Activated naive CD4-positive, alpha-beta T cell treated with anti-CD3 and anti-CD28 coated beads, Interleukin-2, amount 50 U/mL, for 24 hours (primary cell): ENCODE measurements around the gene GALNT7.

ENCODE experiments used
- H3K27ac Mint-ChIP-seq: one replicate; pipeline ENCODE4 v1.8.0; 2021; ENCODE audit warnings: mild to moderate bottlenecking, mixed read lengths
- H3K27me3 Mint-ChIP-seq: one replicate; pipeline ENCODE4 v1.8.0; 2021; ENCODE audit warnings: mixed read lengths
- H3K36me3 Mint-ChIP-seq: one replicate; pipeline ENCODE4 v1.8.0; 2021; ENCODE audit warnings: mixed read lengths
- H3K4me1 Mint-ChIP-seq: one replicate; pipeline ENCODE4 v1.8.0; 2021; ENCODE audit warnings: mixed read lengths
- H3K4me3 Mint-ChIP-seq: one replicate; pipeline ENCODE4 v1.8.0; 2021; ENCODE audit warnings: mild to moderate bottlenecking, mixed read lengths
- H3K9me3 Mint-ChIP-seq: one replicate; pipeline ENCODE4 v1.8.0; 2021; ENCODE audit warnings: mixed read lengths

The GALNT7 gene

DNA sequence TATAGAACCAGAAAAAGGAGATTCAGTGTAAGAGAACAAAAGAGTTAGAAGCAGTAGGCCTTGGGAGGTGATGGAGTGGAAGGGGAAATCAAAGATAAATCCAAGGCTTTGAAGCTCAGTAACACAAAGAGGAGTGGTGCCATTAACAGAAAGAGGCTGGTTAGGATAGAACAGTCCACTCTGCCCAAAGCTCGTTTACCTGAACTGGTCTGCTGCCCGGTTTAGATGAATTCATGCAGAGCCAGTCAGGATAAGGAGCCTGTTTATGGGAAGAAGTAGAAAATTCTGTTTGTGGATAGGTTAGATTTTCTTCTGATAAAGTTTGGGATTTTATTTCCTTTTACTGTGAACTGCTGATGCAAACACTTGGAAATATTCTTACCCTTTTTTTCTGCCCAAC is 85.0 kb downstream of the GALNT7 start:
- H3K27me3 Mint-ChIP-seq: no peaks in the 10 kb centered on the region
- peaks cover 9% of the 10 kb centered on the region for H3K36me3 Mint-ChIP-seq
- H3K27ac Mint-ChIP-seq: no peak overlapping the region
- H3K4me3 Mint-ChIP-seq: no peak overlapping the region
- peaks cover 16% of the 10 kb centered on the region for H3K4me1 Mint-ChIP-seq
- no peaks in the 10 kb centered on the region for H3K9me3 Mint-ChIP-seq

DNA sequence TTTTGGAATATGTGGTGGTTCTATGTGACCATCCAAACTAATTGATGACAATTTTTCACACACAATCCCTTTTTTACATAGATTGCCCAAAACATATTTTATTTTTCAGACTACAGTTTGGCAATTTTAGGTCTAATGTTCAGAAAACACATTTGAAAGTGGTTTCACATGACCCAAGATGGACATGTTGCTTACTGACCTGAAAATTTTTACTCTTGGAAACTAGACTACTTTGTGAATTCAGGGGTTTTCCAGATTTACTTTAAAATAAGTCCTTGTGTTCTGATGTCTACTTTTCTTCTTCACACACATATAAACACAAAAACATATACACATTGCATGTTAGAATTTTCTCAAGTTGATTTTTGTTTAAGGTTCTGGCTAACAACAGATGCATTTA is 86.0 kb downstream of the GALNT7 start:
- Mint-ChIP-seq H3K36me3 (peaks cover 8% of the 10 kb centered on the region), H3K4me1 (peaks cover 16% of the 10 kb centered on the region), H3K4me3 (no peak overlapping the region), H3K9me3 (no peaks in the 10 kb centered on the region), H3K27me3 (no peaks in the 10 kb centered on the region), H3K27ac (no peak overlapping the region)

DNA sequence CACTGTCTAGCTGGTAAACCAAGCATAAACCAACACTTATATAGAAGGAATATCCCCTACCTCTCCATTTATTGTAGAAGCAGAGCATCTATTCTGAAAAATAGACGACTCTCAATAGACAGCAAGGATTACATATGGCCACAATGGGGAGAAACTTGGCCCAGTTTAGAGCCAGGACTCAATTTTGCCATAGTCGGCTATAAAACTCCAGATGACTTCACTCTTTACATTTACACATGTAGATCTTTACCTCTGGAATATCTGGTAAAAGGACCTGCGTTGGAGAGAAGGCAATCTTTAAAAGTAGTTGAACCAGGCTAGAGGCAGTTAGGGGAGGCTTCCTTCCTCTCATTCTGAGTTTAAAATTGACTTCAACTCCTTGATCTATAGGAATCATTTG is 88.2 kb downstream of the GALNT7 start:
- no peak overlapping the region for H3K27ac Mint-ChIP-seq
- H3K9me3 Mint-ChIP-seq: no peaks in the 10 kb centered on the region
- peaks cover 16% of the 10 kb centered on the region for H3K4me1 Mint-ChIP-seq
- H3K4me3 Mint-ChIP-seq: no peak overlapping the region
- H3K36me3 Mint-ChIP-seq: peaks cover 3% of the 10 kb centered on the region
- no peaks in the 10 kb centered on the region for H3K27me3 Mint-ChIP-seq

DNA sequence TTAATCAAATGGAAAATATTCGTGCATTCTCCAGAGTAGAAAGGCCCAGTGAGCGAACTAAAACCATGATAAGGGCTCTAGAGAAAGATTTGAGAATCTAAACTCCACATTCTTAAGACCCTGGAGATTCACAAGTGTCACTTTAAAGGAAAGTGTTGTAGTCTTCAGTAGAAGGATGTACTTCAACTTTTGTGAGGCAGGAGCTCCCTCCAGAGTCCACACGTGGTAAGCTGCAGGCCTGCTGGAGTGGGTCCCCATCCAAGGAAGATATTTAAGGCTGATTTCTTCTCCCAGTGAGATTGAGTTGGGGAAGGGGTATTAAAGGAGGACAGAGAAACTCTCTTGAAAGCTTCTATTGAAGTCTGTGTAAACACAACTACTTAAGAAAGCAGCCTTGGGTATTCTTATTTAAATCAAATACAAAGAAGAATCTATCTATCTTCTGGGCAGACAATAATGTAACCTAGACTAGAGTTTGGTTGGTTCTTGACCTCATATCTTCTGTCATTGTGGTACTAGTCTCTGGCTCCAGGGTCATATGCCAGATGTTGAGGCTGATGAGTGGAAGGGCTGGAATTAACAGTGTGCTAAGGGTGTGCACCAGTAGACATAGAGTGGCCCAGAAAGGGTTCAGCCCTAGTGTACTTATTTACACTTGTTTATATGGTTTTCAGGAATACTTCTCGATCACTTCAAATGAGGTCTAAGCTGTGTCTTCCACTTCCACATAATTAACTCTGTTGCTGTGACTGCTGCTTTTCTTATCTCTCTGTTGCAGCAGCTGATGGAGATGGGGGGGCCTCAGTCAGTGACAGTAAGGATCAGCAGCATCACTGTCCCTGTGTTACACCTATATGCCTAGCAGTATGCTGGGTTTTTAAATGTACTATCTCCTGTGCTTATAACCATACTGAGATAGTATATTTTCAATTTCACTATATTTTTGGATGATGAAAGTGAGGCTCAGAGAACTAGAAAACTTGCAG is 89.4 kb downstream of the GALNT7 start:
- no peak overlapping the region for H3K27ac Mint-ChIP-seq
- H3K9me3 Mint-ChIP-seq: no peaks in the 10 kb centered on the region
- no peaks in the 10 kb centered on the region for H3K27me3 Mint-ChIP-seq
- H3K4me3 Mint-ChIP-seq: no peak overlapping the region
- H3K36me3 Mint-ChIP-seq: peaks cover 3% of the 10 kb centered on the region
- H3K4me1 Mint-ChIP-seq: peaks cover 11% of the 10 kb centered on the region

DNA sequence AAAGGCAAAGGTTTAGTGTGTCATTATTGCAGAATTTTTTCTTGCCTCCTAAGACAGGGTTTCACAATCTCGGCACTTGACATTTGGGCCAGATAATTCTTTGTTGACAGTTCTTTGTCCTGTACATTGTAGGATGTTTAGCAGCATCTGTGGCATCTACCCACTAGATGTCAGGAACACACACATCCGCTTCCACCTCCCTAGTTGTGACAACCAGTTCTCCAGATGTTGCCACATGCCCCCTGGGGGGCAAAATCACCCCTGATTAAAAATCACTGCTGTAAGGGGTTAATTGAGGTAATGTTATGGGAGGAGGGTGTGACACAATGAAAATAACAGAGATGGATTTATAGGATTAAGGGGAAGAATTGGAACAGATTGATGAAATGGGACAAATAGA is 90.3 kb downstream of the GALNT7 start:
- Mint-ChIP-seq H3K9me3 (no peaks in the 10 kb centered on the region), H3K36me3 (no peaks in the 10 kb centered on the region), H3K27ac (no peak overlapping the region), H3K4me3 (no peak overlapping the region), H3K4me1 (peaks cover 8% of the 10 kb centered on the region), H3K27me3 (no peaks in the 10 kb centered on the region)

DNA sequence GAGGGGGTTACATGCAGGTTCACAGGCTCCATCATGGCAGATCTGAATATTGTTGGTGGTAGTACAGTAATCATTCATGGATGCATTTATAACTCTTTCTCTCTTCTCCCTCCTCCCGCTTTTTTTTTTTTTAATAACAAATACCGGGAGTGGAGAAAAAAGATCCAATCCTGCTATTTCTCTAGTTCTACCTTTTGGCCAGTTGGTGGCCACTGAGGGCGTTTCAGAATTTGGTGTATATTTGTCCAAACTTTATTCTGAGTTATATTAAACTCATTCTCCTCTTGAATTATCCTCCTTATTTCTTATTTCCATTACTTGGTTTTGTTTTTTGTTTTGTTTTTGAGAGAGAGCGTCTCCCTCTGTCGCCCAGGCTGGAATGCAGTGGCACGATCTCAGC is 90.7 kb downstream of the GALNT7 start:
- no peak overlapping the region for H3K4me3 Mint-ChIP-seq
- H3K27ac Mint-ChIP-seq: no peak overlapping the region
- no peaks in the 10 kb centered on the region for H3K9me3 Mint-ChIP-seq
- H3K27me3 Mint-ChIP-seq: no peaks in the 10 kb centered on the region
- peaks cover 13% of the 10 kb centered on the region for H3K4me1 Mint-ChIP-seq
- no peaks in the 10 kb centered on the region for H3K36me3 Mint-ChIP-seq

DNA sequence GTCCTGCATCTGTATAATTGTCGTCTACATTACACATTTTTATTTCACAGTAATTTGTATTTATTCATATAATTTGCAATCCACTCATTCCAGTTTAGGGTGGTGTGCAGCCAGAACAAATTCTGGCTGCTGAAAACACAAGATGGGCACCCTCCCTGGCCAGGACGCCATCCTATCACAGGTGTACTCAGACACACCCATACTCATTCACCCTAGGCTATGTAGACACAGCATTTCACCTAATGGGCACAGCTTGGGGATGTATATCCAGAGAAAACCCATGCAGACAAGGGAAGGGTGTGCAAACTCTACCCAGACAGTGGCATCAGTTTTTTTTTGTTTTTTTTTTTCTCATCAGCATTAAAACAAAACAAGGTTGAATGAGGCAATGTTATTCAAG is 92.4 kb downstream of the GALNT7 start:
- Mint-ChIP-seq H3K9me3 (no peaks in the 10 kb centered on the region), H3K27ac (no peak overlapping the region), H3K36me3 (no peaks in the 10 kb centered on the region), H3K4me3 (no peak overlapping the region), H3K27me3 (no peaks in the 10 kb centered on the region), H3K4me1 (peaks cover 27% of the 10 kb centered on the region)

DNA sequence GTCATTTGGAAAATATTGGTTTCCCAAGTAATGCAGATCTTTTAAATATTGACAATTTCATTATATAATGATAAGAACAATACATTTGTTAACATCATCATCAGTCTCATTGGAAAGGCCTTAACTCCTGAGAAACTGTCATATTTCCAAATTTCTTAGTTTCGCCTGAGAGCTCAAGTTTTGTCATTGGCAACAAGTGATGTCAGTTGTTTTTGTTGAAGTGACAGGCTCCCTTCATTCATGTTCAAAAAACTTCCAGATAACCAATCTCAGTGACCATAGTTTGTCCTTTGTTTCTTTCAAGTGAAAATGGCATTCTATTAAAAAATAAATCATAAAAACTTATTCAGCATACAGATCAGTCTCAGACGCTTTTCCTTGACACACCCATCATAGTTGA is 93.8 kb downstream of the GALNT7 start:
- Mint-ChIP-seq H3K36me3 (no peaks in the 10 kb centered on the region), H3K4me1 (peaks cover 30% of the 10 kb centered on the region), H3K27ac (no peak overlapping the region), H3K4me3 (no peak overlapping the region), H3K27me3 (no peaks in the 10 kb centered on the region), H3K9me3 (no peaks in the 10 kb centered on the region)

DNA sequence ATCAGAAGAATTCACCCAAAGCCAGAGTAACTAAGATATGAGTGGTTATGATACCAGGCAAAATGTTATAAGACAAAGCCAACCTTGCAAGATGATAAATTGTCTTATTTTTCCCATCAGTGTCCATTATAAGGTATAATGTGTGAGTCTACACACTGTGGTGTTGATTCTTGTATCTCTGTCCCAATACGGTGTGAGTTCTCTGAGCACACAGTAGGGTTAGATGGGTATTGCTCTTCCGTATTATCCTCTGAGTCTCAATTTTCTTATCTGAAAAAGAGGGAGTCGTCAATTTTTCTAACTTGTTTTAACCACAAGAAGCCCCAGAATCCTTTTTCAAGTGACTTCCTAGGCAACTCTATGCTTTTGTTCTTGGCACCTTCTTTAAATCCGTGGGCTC is 95.6 kb downstream of the GALNT7 start:
- Mint-ChIP-seq H3K4me3 (peak overlapping the region; percentile 73), H3K36me3 (peaks cover 4% of the 10 kb centered on the region), H3K27ac (peak overlapping the region; percentile 38), H3K9me3 (no peaks in the 10 kb centered on the region), H3K4me1 (peaks cover 34% of the 10 kb centered on the region), H3K27me3 (no peaks in the 10 kb centered on the region)

DNA sequence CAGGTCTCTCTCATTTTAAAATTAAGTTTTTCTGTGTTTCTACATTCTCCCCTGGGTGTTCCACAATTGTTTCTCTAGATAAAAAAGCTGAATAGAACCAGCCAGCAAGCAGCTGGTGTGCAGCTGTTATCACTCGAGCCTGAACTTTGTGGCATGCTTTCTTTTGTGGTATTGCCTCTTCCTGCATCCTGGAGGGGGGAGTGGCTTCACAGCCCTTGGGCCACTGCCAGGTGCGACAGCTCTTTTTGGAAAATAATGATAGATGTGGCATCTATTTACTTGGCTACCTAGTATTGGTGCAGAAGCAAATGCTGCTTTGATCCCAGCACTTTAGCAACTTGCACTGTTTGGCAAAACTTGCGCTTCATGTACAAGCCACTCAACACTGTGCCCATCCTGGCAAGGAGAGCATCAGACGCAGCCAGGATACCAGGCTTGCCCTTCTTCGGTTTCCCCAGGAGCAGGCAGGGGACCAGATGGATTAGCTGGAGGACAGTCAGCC is 96.1 kb downstream of the GALNT7 start:
- peaks cover 5% of the 10 kb centered on the region for H3K36me3 Mint-ChIP-seq
- peak overlapping the region; percentile 73 for H3K4me3 Mint-ChIP-seq
- H3K4me1 Mint-ChIP-seq: peaks cover 36% of the 10 kb centered on the region
- no peaks in the 10 kb centered on the region for H3K9me3 Mint-ChIP-seq
- no peaks in the 10 kb centered on the region for H3K27me3 Mint-ChIP-seq
- H3K27ac Mint-ChIP-seq: peak overlapping the region; percentile 53

DNA sequence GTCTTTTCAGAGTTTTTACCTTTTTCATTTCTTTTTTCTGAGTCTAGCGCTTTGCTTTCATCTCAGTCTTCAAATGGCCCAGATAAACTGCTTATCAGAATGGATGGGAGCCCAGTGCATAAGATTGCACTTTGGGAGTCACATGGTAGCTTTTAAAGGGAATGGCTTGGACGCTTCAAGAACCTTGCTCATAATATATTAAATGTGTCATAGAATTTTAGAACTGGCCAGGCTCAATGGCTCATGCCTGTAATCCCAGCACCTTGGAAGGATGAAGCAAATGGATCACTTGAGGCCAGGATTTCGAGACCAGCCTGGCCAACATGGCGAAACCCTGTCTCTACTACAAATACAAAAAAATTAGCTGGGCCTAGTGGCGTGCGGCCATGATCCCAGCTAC is 97.1 kb downstream of the GALNT7 start:
- Mint-ChIP-seq H3K4me1 (peaks cover 36% of the 10 kb centered on the region), H3K27me3 (no peaks in the 10 kb centered on the region), H3K9me3 (no peaks in the 10 kb centered on the region), H3K27ac (no peak overlapping the region), H3K4me3 (no peak overlapping the region), H3K36me3 (peaks cover 5% of the 10 kb centered on the region)

DNA sequence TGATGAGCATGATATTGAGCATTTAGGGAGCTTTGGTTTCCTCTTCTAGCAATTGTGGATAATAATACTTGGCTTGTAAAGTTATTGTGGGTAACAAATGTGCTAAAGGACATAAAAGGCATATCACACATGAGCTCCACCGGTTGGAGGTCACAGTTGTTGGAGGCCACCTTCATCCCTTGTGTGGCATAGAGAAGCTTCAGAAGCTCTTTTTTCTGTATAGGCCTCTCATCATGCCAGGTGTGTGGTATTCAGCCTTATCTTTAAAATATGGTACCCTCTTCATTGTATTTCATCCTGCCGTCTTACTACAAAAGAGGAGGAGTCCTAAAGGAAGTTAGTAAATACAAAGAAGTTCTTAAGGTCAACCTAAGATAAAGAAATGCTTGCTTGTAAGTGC is 99.1 kb downstream of the GALNT7 start:
- H3K4me1 Mint-ChIP-seq: peaks cover 39% of the 10 kb centered on the region
- no peak overlapping the region for H3K4me3 Mint-ChIP-seq
- peaks cover 8% of the 10 kb centered on the region for H3K36me3 Mint-ChIP-seq
- no peaks in the 10 kb centered on the region for H3K27me3 Mint-ChIP-seq
- H3K27ac Mint-ChIP-seq: no peak overlapping the region
- H3K9me3 Mint-ChIP-seq: no peaks in the 10 kb centered on the region

DNA sequence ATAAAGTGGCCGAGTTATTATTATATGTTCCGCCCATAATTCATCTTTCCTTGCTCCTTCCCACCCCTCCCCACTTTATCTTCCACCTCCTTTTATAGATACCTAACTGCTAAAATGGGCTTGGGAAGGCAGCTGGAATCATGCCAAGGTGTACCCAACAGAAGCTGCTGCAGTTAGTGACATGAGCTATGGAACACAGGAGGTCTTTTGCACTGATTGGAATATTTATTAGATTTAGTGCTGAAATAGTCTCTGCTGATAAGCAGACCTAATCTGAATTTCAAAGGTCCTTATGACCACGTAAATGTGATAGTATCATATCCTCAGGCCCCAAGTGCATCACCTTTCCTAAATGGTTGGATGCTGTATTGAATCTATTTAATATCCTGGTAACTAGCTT is 100.7 kb downstream of the GALNT7 start:
- Mint-ChIP-seq H3K4me3 (no peak overlapping the region), H3K9me3 (no peaks in the 10 kb centered on the region), H3K27me3 (no peaks in the 10 kb centered on the region), H3K27ac (no peak overlapping the region), H3K36me3 (peaks cover 14% of the 10 kb centered on the region), H3K4me1 (peaks cover 38% of the 10 kb centered on the region)

DNA sequence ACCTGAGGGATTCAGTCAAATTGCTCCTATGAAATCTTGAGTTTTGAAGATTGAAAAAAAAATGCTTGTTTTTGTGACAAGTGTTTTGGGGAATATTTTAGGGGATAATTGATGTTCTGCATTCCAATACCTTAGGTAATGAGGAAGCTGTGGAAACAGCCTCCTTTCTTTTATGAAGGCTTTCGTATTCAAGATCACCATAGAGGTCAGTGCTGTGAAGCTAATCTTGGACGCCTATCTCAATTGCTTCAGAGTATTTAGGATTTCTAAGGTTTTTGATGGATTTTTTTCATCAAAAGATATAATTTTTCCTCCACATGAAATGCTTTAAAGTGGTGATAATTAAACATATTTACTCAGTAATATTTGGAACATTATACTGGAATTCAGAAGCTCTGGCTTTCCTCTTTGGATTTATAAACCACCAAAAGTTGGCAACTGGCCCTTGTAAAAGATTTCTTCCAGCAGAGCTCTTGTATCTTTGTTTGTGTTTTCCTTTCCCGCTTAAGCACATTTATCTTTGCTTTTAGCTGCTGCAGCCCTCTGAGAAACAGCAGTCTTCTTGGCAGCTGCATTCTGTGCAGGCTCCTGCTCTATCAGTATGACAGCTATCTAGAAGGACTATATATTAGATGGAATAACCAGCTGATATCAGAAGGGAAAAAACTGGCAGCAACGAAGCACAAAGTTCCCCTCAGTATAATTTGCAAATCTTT is 101.9 kb downstream of the GALNT7 start:
- Mint-ChIP-seq H3K4me3 (no peak overlapping the region), H3K4me1 (peaks cover 27% of the 10 kb centered on the region), H3K9me3 (no peaks in the 10 kb centered on the region), H3K27me3 (no peaks in the 10 kb centered on the region), H3K27ac (no peak overlapping the region), H3K36me3 (peaks cover 17% of the 10 kb centered on the region)

DNA sequence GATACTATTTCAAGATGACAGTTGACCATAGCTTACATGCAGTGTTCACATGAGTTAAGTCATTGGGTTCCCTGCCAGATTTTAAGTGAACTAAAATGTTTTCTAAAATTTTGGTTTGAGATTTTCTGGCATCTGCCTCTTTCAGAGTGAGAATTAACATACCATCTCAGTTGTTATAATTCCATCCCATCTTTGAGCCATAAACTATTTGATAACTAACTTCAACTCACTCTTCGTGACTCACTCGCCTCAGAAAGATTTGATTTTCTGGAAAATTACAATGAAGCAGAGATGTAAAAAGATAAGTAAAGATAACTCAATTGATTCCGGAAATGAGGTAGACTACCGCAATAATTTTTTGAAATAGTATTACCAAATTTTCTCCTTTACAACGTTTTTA is 103.7 kb downstream of the GALNT7 start:
- H3K4me1 Mint-ChIP-seq: peaks cover 21% of the 10 kb centered on the region
- peaks cover 17% of the 10 kb centered on the region for H3K36me3 Mint-ChIP-seq
- no peak overlapping the region for H3K27ac Mint-ChIP-seq
- H3K4me3 Mint-ChIP-seq: no peak overlapping the region
- no peaks in the 10 kb centered on the region for H3K27me3 Mint-ChIP-seq
- no peaks in the 10 kb centered on the region for H3K9me3 Mint-ChIP-seq

DNA sequence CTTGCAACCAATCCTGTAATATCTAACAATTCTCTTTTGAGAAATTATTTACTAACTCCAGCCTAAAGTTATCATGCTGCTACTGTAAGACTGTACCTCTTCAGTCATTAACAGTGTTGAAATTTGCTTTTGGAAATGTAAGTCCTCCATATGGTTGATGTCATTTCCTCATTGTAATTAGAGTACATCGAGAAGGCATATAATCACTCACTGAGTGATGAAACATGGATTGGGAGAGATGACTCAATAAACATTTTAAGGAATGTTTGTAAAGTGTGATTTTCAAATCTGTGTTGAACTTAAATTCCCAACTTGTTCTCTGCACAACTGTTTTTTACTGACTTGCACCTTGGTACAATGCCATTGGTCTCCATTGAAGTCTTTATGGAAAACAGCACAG is 104.4 kb downstream of the GALNT7 start:
- Mint-ChIP-seq H3K4me3 (no peak overlapping the region), H3K4me1 (peaks cover 15% of the 10 kb centered on the region), H3K27ac (no peak overlapping the region), H3K9me3 (no peaks in the 10 kb centered on the region), H3K36me3 (peaks cover 16% of the 10 kb centered on the region), H3K27me3 (no peaks in the 10 kb centered on the region)
